GM12875 (cell line): ENCODE measurements around the gene POLL.

ENCODE experiments used
- H3K4me3 ChIP-seq: one replicate; pipeline ENCODE4 v1.5.1; 2011; ENCODE audit warnings: low read depth, low read length, control low read depth
- CTCF ChIP-seq: IDR thresholded peaks from 2 replicates; pipeline ENCODE4 v1.5.1; 2011; ENCODE audit warnings: low read depth, mild to moderate bottlenecking, control low read depth, inconsistent platforms, low read length, moderate library complexity, borderline replicate concordance; ENCODE audit not compliant: insufficient read depth

Gene POLL

GRCh38 chr10:101576211-101576863 is 11.7 kb downstream of the POLL start:
- no peak for TF ChIP-seq CTCF

DNA sequence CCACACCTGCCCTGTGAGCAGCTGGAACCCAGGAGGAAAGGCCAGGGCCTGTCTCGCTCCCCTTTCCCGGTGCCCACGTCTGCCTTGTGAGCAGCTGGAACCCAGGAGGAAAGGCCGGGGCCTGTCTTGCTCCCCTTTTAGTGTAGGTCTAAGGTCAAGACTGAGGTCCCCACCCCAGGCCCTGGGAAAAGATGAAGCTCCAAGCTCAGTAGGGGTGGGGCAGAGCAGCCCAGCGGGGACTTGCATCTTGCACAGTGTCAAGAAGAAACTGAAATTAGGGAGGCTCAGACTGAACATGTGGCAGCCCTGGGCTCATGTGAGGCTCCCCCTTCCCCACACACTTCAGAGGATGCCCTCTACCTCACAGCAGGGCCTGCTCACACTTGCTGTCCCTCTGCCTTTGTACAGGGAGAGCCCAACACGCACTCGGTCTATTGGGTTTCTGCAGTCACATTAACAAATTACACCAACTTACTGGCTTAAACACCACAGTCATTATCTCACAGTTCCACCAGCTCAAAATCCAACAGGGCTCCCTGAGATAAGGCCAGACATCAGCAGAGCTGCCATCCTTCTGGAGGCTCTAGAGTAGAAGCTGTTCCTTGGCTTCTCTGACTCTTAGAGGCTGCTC is 12.4 kb downstream of the POLL start:
- TF ChIP-seq CTCF = no peak
- H3K4me3 ChIP-seq = no peak overlapping the region

More at GRCh38 chr10:101576211-101576863, 11.7 kb downstream of the POLL start:
- no peak overlapping the region for H3K4me3 ChIP-seq

GRCh38 chr10:101575091-101575490 is 13.0 kb downstream of the POLL start:
- TF ChIP-seq CTCF = no peak
- no peak overlapping the region for H3K4me3 ChIP-seq

- no peak for TF ChIP-seq CTCF
- no peak overlapping the region for H3K4me3 ChIP-seq
Observed at GRCh38 chr10:101573885-101574753, 13.9 kb downstream of the POLL start.

- H3K4me3 ChIP-seq = no peak overlapping the region
- no peak for TF ChIP-seq CTCF
Observed at GRCh38 chr10:101572785-101573184, 15.3 kb downstream of the POLL start.

DNA sequence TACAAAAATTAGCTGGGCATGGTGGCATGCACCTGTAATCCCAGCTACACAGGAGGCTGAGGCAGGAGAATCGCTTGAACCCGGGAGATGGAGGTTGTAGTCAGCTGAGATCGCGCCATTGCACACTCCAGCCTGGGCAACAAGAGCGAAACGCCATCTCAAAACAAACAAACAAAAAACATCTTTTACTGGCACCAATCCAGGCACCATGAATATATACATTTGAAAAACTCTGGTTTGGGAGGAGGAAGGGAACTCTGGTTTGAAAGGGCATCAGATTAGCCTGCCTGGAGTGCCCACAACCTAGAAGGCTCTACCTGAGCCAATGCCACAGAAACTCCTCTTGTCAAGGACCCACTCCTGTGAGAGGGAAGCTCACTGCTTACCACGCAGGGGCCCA is 15.9 kb downstream of the POLL start:
- no peak for TF ChIP-seq CTCF
- H3K4me3 ChIP-seq = no peak overlapping the region
